Measurements from ENCODE around the gene SLC7A14.

Gene SLC7A14

GRCh38 chr3:170593634-170594033 lies 7.8 kb upstream of the SLC7A14 start:
- TF ChIP-seq, protein P1, sequence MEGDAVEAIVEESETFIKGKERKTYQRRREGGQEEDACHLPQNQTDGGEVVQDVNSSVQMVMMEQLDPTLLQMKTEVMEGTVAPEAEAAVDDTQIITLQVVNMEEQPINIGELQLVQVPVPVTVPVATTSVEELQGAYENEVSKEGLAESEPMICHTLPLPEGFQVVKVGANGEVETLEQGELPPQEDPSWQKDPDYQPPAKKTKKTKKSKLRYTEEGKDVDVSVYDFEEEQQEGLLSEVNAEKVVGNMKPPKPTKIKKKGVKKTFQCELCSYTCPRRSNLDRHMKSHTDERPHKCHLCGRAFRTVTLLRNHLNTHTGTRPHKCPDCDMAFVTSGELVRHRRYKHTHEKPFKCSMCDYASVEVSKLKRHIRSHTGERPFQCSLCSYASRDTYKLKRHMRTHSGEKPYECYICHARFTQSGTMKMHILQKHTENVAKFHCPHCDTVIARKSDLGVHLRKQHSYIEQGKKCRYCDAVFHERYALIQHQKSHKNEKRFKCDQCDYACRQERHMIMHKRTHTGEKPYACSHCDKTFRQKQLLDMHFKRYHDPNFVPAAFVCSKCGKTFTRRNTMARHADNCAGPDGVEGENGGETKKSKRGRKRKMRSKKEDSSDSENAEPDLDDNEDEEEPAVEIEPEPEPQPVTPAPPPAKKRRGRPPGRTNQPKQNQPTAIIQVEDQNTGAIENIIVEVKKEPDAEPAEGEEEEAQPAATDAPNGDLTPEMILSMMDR (IDR thresholded peaks at IDR 0.05) = no peak

DNA sequence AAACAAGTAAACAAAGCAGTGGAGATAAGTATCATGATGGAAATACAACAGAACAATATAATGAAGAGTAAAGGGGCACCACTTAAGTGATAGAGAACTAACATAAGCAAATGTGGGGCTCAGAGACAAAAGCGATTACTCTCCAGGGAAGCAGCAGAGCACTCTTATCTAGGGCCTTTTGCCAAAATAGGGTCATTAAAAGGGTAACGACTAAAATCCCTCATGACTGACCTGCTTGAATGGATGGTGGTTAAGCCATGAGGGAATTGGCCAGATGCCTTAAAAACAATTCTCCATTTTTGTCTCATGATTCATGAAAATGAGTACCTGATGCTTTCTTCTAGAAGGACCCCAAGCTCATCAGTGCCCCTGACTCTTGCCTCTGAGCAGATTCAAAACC lies 3.2 kb upstream of the SLC7A14 start:
- TF ChIP-seq, protein P1 (IDR thresholded peaks at IDR 0.05) = no peak

GRCh38 chr3:170585008-170585936 lies 603 bp downstream of the SLC7A14 start:
- TF ChIP-seq, protein P1 (IDR thresholded peaks at IDR 0.05) = no peak

DNA sequence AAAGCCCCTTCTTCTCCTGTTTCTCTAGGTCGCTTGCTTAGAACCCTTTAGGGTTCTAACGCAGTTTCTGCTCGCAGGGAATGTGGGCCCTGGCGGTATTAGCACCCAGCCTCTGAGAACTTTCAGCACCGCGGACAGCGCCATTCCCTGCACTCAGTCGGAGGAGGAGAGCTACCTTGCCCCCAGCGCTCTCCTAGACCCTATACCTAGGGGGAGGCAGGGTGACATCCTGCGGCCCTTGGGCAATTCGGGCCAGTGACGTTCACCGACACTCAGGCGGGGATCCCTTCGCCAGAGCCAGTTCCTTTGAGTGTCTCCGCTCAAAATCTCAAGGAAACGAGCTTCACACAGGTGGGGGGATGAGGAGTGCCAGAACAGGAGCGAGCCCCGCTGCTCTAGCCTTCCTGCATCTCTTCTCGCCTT lies 1.3 kb downstream of the SLC7A14 start:
- TF ChIP-seq, protein P1 (IDR thresholded peaks at IDR 0.05) = no peak

GRCh38 chr3:170579646-170580045 lies 6.2 kb downstream of the SLC7A14 start:
- TF ChIP-seq, protein P1 (IDR thresholded peaks at IDR 0.05) = no peak

DNA sequence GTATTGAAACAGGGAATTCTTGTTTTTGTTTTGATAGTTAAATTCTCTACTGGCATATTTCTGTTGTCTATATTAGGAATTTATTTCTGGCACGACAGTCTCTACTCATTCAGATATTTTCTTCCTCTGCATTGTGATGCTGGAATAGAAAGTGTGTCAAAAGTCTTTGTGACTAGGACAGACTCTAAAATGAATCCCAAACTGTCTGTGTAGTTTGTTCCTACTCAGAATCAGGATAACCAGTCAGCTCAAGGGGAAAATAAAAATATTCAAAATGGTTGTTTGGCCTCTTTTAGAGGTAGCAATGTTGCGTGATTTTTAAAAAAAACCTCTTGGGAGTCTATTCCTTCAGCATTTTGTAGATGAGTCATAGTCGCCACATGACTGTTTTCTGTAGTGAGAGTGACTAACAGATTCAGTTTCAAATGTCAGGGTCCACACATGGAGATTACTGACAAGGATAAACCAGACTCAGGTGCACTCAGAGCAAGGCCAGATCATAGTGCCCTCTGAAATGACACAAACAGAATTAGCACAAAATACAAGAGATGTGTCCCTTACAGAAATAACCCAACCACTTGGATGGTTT lies 13.1 kb downstream of the SLC7A14 start:
- TF ChIP-seq, protein P1 (IDR thresholded peaks at IDR 0.05) = no peak

DNA sequence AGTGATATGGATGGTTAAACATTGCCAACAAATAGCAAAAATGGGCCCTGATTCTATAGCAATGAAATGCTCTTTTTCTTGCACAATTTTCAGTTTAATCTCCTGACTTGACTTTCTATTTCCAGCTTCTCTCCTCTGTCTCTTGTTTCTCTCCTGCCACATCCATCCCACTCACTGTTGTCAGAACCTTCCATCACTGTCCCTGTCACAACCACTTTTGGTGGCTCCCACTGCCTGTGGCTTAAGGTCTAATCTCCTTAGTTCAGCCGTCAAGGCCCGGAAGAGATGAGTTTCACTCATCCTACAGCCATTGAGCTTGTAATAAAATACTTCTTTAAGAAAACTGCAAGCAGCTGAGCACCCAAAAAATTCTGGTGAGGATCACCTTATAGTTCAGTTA lies 19.5 kb downstream of the SLC7A14 start:
- TF ChIP-seq, protein P1 (IDR thresholded peaks at IDR 0.05) = no peak

Data from LNCAP (cell line).